Mucosa of stomach (tissue), 1 donor: Measurements from ENCODE around the gene CABP7.
"Not testable (repeated sequence)": the region's sequence is repeated elsewhere in the genome, so short reads cannot be mapped to it uniquely, and the experiment has no call there.

Source experiments
- H3K27me3 ChIP-seq: one replicate; pipeline ENCODE4 v1.7.0; 2013; ENCODE audit warnings: mild to moderate bottlenecking, low read length; ENCODE audit not compliant: control insufficient read depth, insufficient read depth
- H3K36me3 ChIP-seq: one replicate; pipeline ENCODE4 v1.7.0; 2013; ENCODE audit warnings: low read length; ENCODE audit not compliant: control insufficient read depth, insufficient read depth
- H3K4me1 ChIP-seq: one replicate; pipeline ENCODE4 v1.7.0; 2013; ENCODE audit warnings: mild to moderate bottlenecking, low read length; ENCODE audit not compliant: control insufficient read depth, insufficient read depth
- H3K4me3 ChIP-seq: one replicate; pipeline ENCODE4 v1.7.0; 2013; ENCODE audit warnings: low read length
- H3K9ac ChIP-seq: one replicate; pipeline ENCODE4 v1.7.0; 2013; ENCODE audit warnings: mild to moderate bottlenecking, low read length, moderate library complexity
- H3K9me3 ChIP-seq: one replicate; pipeline ENCODE4 v1.7.0; 2013; ENCODE audit warnings: mild to moderate bottlenecking, low read length, moderate library complexity; ENCODE audit not compliant: control insufficient read depth
- donor health status: Pancreatic carcinoma.

The CABP7 gene

GRCh38 chr22:29747832-29748231 is 28.0 kb downstream of the CABP7 start:
- no peaks in the 10 kb centered on the region for H3K27me3 ChIP-seq
- H3K4me3 ChIP-seq: no peak overlapping the region
- H3K4me1 ChIP-seq: no peaks in the 10 kb centered on the region
- no peaks in the 10 kb centered on the region for H3K36me3 ChIP-seq
- no peaks in the 10 kb centered on the region for H3K9me3 ChIP-seq
- no peak overlapping the region for H3K9ac ChIP-seq

GRCh38 chr22:29748248-29748893 is 28.6 kb downstream of the CABP7 start:
- H3K36me3 ChIP-seq: no peaks in the 10 kb centered on the region
- H3K9ac ChIP-seq: no peak overlapping the region
- H3K4me1 ChIP-seq: no peaks in the 10 kb centered on the region
- no peak overlapping the region for H3K4me3 ChIP-seq
- H3K27me3 ChIP-seq: no peaks in the 10 kb centered on the region
- H3K9me3 ChIP-seq: no peaks in the 10 kb centered on the region

- Histone ChIP-seq H3K9ac (no peak overlapping the region), H3K4me3 (no peak overlapping the region), H3K9me3 (no peaks in the 10 kb centered on the region), H3K36me3 (no peaks in the 10 kb centered on the region), H3K27me3 (no peaks in the 10 kb centered on the region), H3K4me1 (no peaks in the 10 kb centered on the region)
Observed at GRCh38 chr22:29750029-29750428, 30.2 kb downstream of the CABP7 start.

GRCh38 chr22:29750559-29751538 is 31.0 kb downstream of the CABP7 start:
- no peaks in the 10 kb centered on the region for H3K36me3 ChIP-seq

GRCh38 chr22:29751669-29752068 is 31.9 kb downstream of the CABP7 start:
- H3K27me3 ChIP-seq: no peaks in the 10 kb centered on the region
- no peak overlapping the region for H3K4me3 ChIP-seq
- no peaks in the 10 kb centered on the region for H3K4me1 ChIP-seq
- no peaks in the 10 kb centered on the region for H3K9me3 ChIP-seq
- no peak overlapping the region for H3K9ac ChIP-seq
- no peaks in the 10 kb centered on the region for H3K36me3 ChIP-seq

More at GRCh38 chr22:29750559-29751538, 31.0 kb downstream of the CABP7 start:
- no peaks in the 10 kb centered on the region for H3K9me3 ChIP-seq
- no peak overlapping the region for H3K4me3 ChIP-seq
- H3K9ac ChIP-seq: no peak overlapping the region
- H3K4me1 ChIP-seq: no peaks in the 10 kb centered on the region
- H3K27me3 ChIP-seq: no peaks in the 10 kb centered on the region

- H3K9ac ChIP-seq: no peak overlapping the region
- no peaks in the 10 kb centered on the region for H3K4me1 ChIP-seq
- H3K36me3 ChIP-seq: no peaks in the 10 kb centered on the region
- H3K27me3 ChIP-seq: no peaks in the 10 kb centered on the region
- no peaks in the 10 kb centered on the region for H3K9me3 ChIP-seq
- no peak overlapping the region for H3K4me3 ChIP-seq
Observed at GRCh38 chr22:29753808-29754657, 34.2 kb downstream of the CABP7 start.

- not testable (repeated sequence) for H3K4me1 ChIP-seq, H3K36me3 ChIP-seq, H3K9me3 ChIP-seq, H3K9ac ChIP-seq, H3K4me3 ChIP-seq, H3K27me3 ChIP-seq
Observed at GRCh38 chr22:29754658-29755395, 35.0 kb downstream of the CABP7 start.

- no peaks in the 10 kb centered on the region for H3K9me3 ChIP-seq
- H3K4me1 ChIP-seq: no peaks in the 10 kb centered on the region
- no peak overlapping the region for H3K9ac ChIP-seq
- H3K27me3 ChIP-seq: no peaks in the 10 kb centered on the region
- no peaks in the 10 kb centered on the region for H3K36me3 ChIP-seq
- H3K4me3 ChIP-seq: no peak overlapping the region
Observed at GRCh38 chr22:29755889-29756288, 36.1 kb downstream of the CABP7 start.

- Histone ChIP-seq H3K27me3 (no peaks in the 10 kb centered on the region), H3K4me3 (no peak overlapping the region), H3K9ac (no peak overlapping the region), H3K9me3 (no peaks in the 10 kb centered on the region), H3K4me1 (no peaks in the 10 kb centered on the region), H3K36me3 (no peaks in the 10 kb centered on the region)
Observed at GRCh38 chr22:29756341-29756740, 36.5 kb downstream of the CABP7 start.

GRCh38 chr22:29757096-29757495 is 37.3 kb downstream of the CABP7 start:
- H3K4me1 ChIP-seq: no peaks in the 10 kb centered on the region
- H3K4me3 ChIP-seq: no peak overlapping the region
- H3K9ac ChIP-seq: no peak overlapping the region
- no peaks in the 10 kb centered on the region for H3K36me3 ChIP-seq
- no peaks in the 10 kb centered on the region for H3K9me3 ChIP-seq
- H3K27me3 ChIP-seq: no peaks in the 10 kb centered on the region

GRCh38 chr22:29758068-29758622 is 38.3 kb downstream of the CABP7 start:
- no peaks in the 10 kb centered on the region for H3K4me1 ChIP-seq

More at GRCh38 chr22:29758068-29758622, 38.3 kb downstream of the CABP7 start:
- H3K36me3 ChIP-seq: no peaks in the 10 kb centered on the region
- no peaks in the 10 kb centered on the region for H3K9me3 ChIP-seq
- H3K9ac ChIP-seq: no peak overlapping the region
- no peak overlapping the region for H3K4me3 ChIP-seq
- no peaks in the 10 kb centered on the region for H3K27me3 ChIP-seq
